ENCODE measurements around the gene HTR3C.

Gene HTR3C

DNA sequence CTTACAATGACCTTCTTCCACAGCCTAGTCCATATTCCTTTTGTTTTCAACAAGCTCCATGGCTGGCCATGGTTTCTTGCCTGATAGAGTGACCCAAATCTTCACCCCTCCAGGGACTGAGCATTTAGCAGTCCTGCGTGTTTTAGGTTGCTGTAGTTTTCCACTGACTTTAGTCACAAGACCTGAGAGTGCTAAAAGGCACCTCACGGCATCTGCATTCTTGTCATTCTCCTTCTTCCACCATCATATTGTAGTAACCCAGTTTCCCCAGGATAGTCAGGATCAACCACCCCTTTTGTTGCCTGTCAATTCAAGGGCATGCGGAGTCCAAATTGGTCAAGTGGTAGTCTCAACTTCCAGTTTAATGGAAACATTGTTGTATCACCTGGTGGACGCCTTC is 20.8 kb downstream of the HTR3C start:
- TF ChIP-seq, protein P1, sequence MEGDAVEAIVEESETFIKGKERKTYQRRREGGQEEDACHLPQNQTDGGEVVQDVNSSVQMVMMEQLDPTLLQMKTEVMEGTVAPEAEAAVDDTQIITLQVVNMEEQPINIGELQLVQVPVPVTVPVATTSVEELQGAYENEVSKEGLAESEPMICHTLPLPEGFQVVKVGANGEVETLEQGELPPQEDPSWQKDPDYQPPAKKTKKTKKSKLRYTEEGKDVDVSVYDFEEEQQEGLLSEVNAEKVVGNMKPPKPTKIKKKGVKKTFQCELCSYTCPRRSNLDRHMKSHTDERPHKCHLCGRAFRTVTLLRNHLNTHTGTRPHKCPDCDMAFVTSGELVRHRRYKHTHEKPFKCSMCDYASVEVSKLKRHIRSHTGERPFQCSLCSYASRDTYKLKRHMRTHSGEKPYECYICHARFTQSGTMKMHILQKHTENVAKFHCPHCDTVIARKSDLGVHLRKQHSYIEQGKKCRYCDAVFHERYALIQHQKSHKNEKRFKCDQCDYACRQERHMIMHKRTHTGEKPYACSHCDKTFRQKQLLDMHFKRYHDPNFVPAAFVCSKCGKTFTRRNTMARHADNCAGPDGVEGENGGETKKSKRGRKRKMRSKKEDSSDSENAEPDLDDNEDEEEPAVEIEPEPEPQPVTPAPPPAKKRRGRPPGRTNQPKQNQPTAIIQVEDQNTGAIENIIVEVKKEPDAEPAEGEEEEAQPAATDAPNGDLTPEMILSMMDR (IDR thresholded peaks at IDR 0.05; ENCODE audit: low read depth, low read length, missing control alignments) = no peak
- H3K4me3 ChIP-seq (replicated peaks; ENCODE audit: low read depth, low read length) = no peak overlapping the region
- no peak for DNase-seq (ENCODE audit: extremely low read depth, low read depth)

- H3K4me3 ChIP-seq (replicated peaks; ENCODE audit: low read depth, low read length) = no peak overlapping the region
- no peak for DNase-seq (ENCODE audit: extremely low read depth, low read depth)
- TF ChIP-seq, protein P1 (IDR thresholded peaks at IDR 0.05; ENCODE audit: low read depth, low read length, missing control alignments) = no peak
Observed at GRCh38 chr3:184075901-184076300, 23.1 kb downstream of the HTR3C start.

DNA sequence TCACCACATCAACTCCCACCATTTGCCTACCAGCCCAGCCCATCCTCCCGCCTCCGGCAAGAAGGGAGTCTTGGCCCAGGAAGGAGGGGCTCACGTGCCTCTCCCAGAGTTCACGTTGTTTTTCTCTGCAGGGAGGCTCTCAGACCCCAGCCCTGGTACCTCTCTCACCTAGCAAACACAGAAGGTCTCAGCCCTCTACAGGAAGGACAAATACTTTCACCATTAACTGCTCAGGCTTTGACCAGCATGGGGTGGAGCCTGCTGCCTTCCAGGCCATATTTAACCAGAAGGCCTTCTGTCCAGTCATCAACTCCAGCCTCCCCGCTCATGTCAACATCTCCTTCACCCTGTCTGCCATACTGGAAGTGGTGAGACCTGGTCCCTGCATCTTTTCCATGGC is 25.0 kb downstream of the HTR3C start:
- H3K4me3 ChIP-seq (replicated peaks; ENCODE audit: low read depth, low read length) = no peak overlapping the region
- no peak for DNase-seq (ENCODE audit: extremely low read depth, low read depth)
- TF ChIP-seq, protein P1 (IDR thresholded peaks at IDR 0.05; ENCODE audit: low read depth, low read length, missing control alignments) = no peak

DNA sequence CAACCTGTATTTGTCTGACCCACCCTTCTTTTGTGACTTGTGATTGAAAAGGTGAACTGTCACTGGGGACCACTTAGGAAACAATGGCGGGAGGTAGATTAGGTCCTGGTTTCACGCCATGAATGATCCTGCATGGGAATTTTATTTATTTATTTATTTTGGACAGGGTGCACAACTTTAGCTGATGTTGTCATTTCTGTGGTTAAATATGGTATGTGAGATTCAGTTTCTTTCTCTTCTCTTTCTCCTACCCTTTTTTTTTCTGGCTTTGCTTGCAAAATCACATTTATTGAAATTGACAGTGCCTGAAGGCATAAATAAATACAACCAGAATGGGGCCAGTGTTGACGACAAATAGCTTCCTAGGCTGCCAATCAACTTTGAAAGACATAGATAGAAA is 26.0 kb downstream of the HTR3C start:
- no peak for DNase-seq (ENCODE audit: extremely low read depth, low read depth)
- TF ChIP-seq, protein P1 (IDR thresholded peaks at IDR 0.05; ENCODE audit: low read depth, low read length, missing control alignments) = no peak
- H3K4me3 ChIP-seq (replicated peaks; ENCODE audit: low read depth, low read length) = no peak overlapping the region

DNA sequence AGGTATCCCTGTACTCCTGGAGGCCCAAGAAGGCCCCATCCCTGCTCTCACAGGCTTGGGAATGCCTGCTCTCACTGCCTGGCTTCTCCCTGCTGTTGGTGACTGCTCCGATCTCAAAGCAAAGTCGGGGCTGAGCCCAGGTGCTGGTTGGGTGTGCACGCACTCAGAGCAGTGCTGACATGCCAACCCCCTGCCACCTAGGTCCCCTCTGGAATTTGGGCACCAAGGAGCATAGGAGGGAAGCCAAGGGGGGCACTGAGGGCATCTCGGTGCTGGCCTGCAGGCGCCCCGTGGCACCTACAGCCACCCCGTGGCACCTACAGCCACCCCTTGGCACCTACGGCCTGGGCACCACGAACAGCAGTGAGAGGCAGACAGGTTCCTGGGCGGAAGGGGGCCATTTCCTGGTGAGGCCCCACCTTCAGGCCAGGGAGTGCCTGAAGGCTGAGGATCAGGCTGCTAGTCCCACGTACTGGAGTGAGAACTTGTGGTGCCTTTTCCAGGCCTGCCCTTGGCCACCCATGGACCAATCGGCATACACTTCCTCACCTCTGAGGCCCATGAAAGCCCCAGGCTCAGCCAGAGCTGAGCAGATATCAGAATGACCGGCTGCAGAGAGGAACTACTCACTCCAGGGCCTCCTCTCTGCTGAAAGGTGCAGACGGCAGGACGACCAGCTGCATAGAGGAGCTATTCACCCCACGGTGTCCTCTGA is 28.4 kb downstream of the HTR3C start:
- no peak overlapping the region for H3K4me3 ChIP-seq (replicated peaks; ENCODE audit: low read depth, low read length)
- TF ChIP-seq, protein P1 (IDR thresholded peaks at IDR 0.05; ENCODE audit: low read depth, low read length, missing control alignments) = no peak
- no peak for DNase-seq (ENCODE audit: extremely low read depth, low read depth)

DNA sequence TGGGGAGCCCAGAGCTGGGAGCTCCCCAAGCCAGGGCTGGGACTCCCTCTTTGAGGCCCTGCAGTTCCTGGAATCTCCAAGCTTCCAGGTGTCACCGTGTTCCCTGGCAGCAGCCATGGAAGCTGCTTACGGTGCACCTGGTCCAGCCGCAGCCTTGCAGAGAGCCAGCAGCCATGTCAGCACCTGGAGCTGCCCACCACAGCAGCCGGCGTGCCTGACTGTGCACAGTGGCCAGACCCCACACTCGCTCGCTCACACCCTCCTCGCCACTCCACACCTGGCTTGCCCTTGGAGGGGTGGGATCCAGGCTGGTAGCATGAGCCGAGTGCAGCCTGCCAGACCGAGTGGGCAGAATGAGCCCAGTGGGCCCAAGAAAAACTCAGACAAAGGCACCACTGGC is 29.2 kb downstream of the HTR3C start:
- H3K4me3 ChIP-seq (replicated peaks; ENCODE audit: low read depth, low read length) = no peak overlapping the region
- TF ChIP-seq, protein P1 (IDR thresholded peaks at IDR 0.05; ENCODE audit: low read depth, low read length, missing control alignments) = no peak
- no peak for DNase-seq (ENCODE audit: extremely low read depth, low read depth)

DNA sequence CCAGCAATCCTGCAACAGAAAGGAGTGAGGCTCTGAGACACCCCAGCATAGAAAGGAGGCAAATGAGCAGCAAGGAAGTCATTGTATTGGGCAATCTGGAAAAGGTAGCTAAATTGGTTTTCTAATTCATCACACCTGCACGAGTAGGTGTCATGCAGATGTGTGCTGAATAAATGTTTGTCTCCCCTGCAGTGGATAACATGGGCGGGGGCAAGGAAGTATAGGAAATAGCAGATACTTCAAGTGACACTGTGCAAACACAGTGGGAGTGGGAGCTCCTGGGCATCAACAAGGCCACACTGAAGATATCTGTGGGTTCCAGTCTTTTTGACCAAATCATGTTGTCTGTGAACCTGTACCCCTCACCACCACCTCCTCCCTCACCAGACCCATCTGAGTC is 29.6 kb downstream of the HTR3C start:
- TF ChIP-seq, protein P1 (IDR thresholded peaks at IDR 0.05; ENCODE audit: low read depth, low read length, missing control alignments) = no peak

More for the DNA sequence above, 29.6 kb downstream of the HTR3C start:
- no peak for DNase-seq (ENCODE audit: extremely low read depth, low read depth)
- H3K4me3 ChIP-seq (replicated peaks; ENCODE audit: low read depth, low read length) = no peak overlapping the region

Measured in HFF-Myc (cell line).